Trophoblast cell (in vitro differentiated cells and primary cell): ENCODE measurements around the gene RAP1GAP.

Experiments
- DNase-seq, 2 donors: peaks; one replicate each; pipeline ENCODE4 v3.0.0-alpha.2; 2016
- H2AFZ ChIP-seq: 2 replicates; pipeline ENCODE4 v1.6.1; 2013; ENCODE audit warnings: low read length, moderate library complexity, mild to moderate bottlenecking; ENCODE audit not compliant: insufficient read depth, poor library complexity
- H2AK5ac ChIP-seq: 2 replicates; pipeline ENCODE4 v1.6.1; 2013; ENCODE audit warnings: mild to moderate bottlenecking, low read length
- H2BK120ac ChIP-seq: 2 replicates; pipeline ENCODE4 v1.6.1; 2013; ENCODE audit warnings: low read length, mild to moderate bottlenecking, moderate library complexity; ENCODE audit not compliant: insufficient read depth, poor library complexity
- H2BK12ac ChIP-seq: 2 replicates; pipeline ENCODE4 v1.6.1; 2013; ENCODE audit warnings: mild to moderate bottlenecking, low read length, moderate library complexity
- H2BK5ac ChIP-seq: 2 replicates; pipeline ENCODE4 v1.6.1; 2013; ENCODE audit warnings: low read length, low read depth, moderate library complexity, mild to moderate bottlenecking; ENCODE audit not compliant: poor library complexity
- H3K14ac ChIP-seq: 2 replicates; pipeline ENCODE4 v1.6.1; 2013; ENCODE audit warnings: mild to moderate bottlenecking, low read length
- H3K18ac ChIP-seq: 2 replicates; pipeline ENCODE4 v1.6.1; 2013; ENCODE audit warnings: mild to moderate bottlenecking, low read length
- H3K23ac ChIP-seq: 2 replicates; pipeline ENCODE4 v1.6.1; 2013; ENCODE audit warnings: low read length
- H3K27ac ChIP-seq: 2 replicates; pipeline ENCODE4 v1.5.1; 2013; ENCODE audit warnings: low read depth, mild to moderate bottlenecking, inconsistent platforms, low read length, moderate library complexity
- H3K27me3 ChIP-seq: 2 replicates; pipeline ENCODE4 v1.6.1; 2013; ENCODE audit warnings: inconsistent platforms, mild to moderate bottlenecking, low read length, moderate library complexity; ENCODE audit not compliant: insufficient read depth
- H3K36me3 ChIP-seq, 2 experiments: 1 replicate in 1 of 2; 2 replicates in 1 of 2; pipeline ENCODE4 v1.6.1; 2013; ENCODE audit warnings: low read length in 2 of 2, mild to moderate bottlenecking in 2 of 2, moderate library complexity in 1 of 2; ENCODE audit not compliant: insufficient read depth in 2 of 2, control insufficient read depth in 1 of 2
- H3K4ac ChIP-seq: 2 replicates; pipeline ENCODE4 v1.6.1; 2013; ENCODE audit warnings: low read depth, mild to moderate bottlenecking, low read length, moderate library complexity
- H3K4me1 ChIP-seq, 2 experiments: 1 replicate in 1 of 2; 2 replicates in 1 of 2; pipeline ENCODE4 v1.6.1; 2013; ENCODE audit warnings: low read length in 2 of 2, mild to moderate bottlenecking in 2 of 2, moderate library complexity in 1 of 2; ENCODE audit not compliant: insufficient read depth in 2 of 2, control insufficient read depth in 1 of 2
- H3K4me2 ChIP-seq: 2 replicates; pipeline ENCODE4 v1.6.1; 2013; ENCODE audit warnings: inconsistent platforms, mild to moderate bottlenecking, low read length, moderate library complexity
- H3K4me3 ChIP-seq: 2 replicates; pipeline ENCODE4 v1.5.1; 2013; ENCODE audit warnings: mild to moderate bottlenecking, low read depth, low read length, inconsistent platforms
- H3K79me1 ChIP-seq: one replicate; pipeline ENCODE4 v1.6.1; 2013; ENCODE audit warnings: low read length
- H3K79me2 ChIP-seq: 2 replicates; pipeline ENCODE4 v1.6.1; 2013; ENCODE audit warnings: low read length, mild to moderate bottlenecking; ENCODE audit not compliant: control insufficient read depth, insufficient read depth, poor library complexity
- H3K9ac ChIP-seq: 2 replicates; pipeline ENCODE4 v1.6.1; 2013; ENCODE audit warnings: mild to moderate bottlenecking, low read length
- H3K9me3 ChIP-seq: 2 replicates; pipeline ENCODE4 v1.6.1; 2013; ENCODE audit warnings: low read depth, mild to moderate bottlenecking, control low read depth, inconsistent platforms, low read length; ENCODE audit not compliant: insufficient read depth
- H4K12ac ChIP-seq: 2 replicates; pipeline ENCODE4 v1.6.1; 2013; ENCODE audit warnings: low read depth, mild to moderate bottlenecking, low read length, moderate library complexity
- H4K8ac ChIP-seq: 2 replicates; pipeline ENCODE4 v1.6.1; 2013; ENCODE audit warnings: low read depth, mild to moderate bottlenecking, low read length, moderate library complexity
- H4K91ac ChIP-seq: one replicate; pipeline ENCODE4 v1.6.1; 2013; ENCODE audit warnings: low read depth, mild to moderate bottlenecking, low read length, moderate library complexity
- WGBS: extraction: QIAGEN DNeasy Blood & Tissue Kit; methylation state at CpG from one replicate; pipeline ENCODE4 v1.1.7; 2013; ENCODE audit warnings: missing lambda C conversion rate; ENCODE audit not compliant: insufficient read length, insufficient coverage; ENCODE audit errors: extremely low coverage; 5-methylcytosine and 5-hydroxymethylcytosine counted together

RAP1GAP gene

DNA sequence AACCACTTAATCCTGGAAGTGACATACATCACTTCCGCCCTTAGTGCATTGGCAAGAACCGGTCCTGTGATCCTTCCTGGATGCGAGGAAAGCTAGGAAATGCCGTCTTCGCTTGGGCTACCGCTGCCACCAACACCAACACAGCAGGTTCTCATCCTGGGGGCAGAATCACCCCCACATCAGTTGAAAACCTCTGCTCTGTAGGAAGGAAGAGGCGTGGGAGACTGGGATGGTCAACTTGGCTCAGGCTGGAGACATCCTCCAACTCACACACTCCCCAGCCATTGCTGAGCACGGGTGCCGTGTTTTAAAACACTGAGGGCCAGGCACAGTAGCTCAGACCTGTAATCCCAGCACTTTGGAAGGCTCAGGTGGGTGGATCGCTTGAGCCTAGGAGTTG is 85.1 kb downstream of the RAP1GAP start:
- H3K4me1 ChIP-seq = peaks cover 0 to 2% of the 10 kb centered on the region in 2 experiments
- no peak overlapping the region for H3K4me2 ChIP-seq
- H3K4ac ChIP-seq = no peak overlapping the region
- no peaks in the 10 kb centered on the region for H3K79me1 ChIP-seq
- H4K91ac ChIP-seq = no peak overlapping the region
- H3K36me3 ChIP-seq = no peaks in the 10 kb centered on the region
- no peak overlapping the region for H2AFZ ChIP-seq
- H2BK12ac ChIP-seq = no peak overlapping the region
- H4K8ac ChIP-seq = no peak overlapping the region
- no peak overlapping the region for H4K12ac ChIP-seq
- H2BK5ac ChIP-seq = no peak overlapping the region
- no CpG with 5 or more reads among the region's 10 CpGs for WGBS
- H3K4me3 ChIP-seq = no peak overlapping the region
- no peak overlapping the region for H2BK120ac ChIP-seq
- no peak overlapping the region for H3K23ac ChIP-seq
- H3K9ac ChIP-seq = no peak overlapping the region
- H3K9me3 ChIP-seq = no peaks in the 10 kb centered on the region
- no peak for DNase-seq
- no peak overlapping the region for H3K27ac ChIP-seq
- H2AK5ac ChIP-seq = no peak overlapping the region
- no peak overlapping the region for H3K18ac ChIP-seq
- no peaks in the 10 kb centered on the region for H3K79me2 ChIP-seq
- H3K27me3 ChIP-seq = no peaks in the 10 kb centered on the region
- H3K14ac ChIP-seq = no peak overlapping the region

DNA sequence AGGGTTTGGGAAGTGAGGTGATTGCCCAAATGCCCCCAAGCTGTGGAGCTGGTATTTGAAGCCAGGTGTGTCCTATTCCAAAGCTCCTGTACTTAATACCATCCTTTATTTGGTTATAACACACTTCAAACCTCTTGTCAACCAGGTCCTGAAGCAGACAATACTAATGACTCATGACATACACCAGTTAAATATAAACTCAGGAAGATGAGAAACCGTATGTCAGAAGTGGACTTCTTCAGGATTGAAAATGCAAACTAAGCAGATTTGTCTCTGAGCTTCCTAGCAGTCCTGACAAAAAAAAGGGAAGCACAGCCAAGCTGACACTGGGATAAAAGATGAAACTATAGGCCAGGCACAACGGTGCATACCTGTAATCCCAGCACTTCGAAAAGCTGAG is 89.4 kb downstream of the RAP1GAP start:
- no peaks in the 10 kb centered on the region for H3K27me3 ChIP-seq
- no peak overlapping the region for H4K91ac ChIP-seq
- H3K9me3 ChIP-seq = peaks cover 2% of the 10 kb centered on the region
- no peak overlapping the region for H2AFZ ChIP-seq
- H3K27ac ChIP-seq = no peak overlapping the region
- H2BK12ac ChIP-seq = no peak overlapping the region
- no peak overlapping the region for H3K18ac ChIP-seq
- no peak overlapping the region for H3K4me3 ChIP-seq
- H2BK120ac ChIP-seq = no peak overlapping the region
- no peaks in the 10 kb centered on the region for H3K79me1 ChIP-seq
- H3K23ac ChIP-seq = no peak overlapping the region
- no peak overlapping the region for H2AK5ac ChIP-seq
- no CpG with 5 or more reads among the region's 3 CpGs for WGBS
- H4K12ac ChIP-seq = no peak overlapping the region
- H4K8ac ChIP-seq = no peak overlapping the region
- DNase-seq = no peak
- no peak overlapping the region for H2BK5ac ChIP-seq
- no peak overlapping the region for H3K14ac ChIP-seq
- no peak overlapping the region for H3K4ac ChIP-seq
- H3K79me2 ChIP-seq = no peaks in the 10 kb centered on the region
- no peak overlapping the region for H3K9ac ChIP-seq
- no peak overlapping the region for H3K4me2 ChIP-seq
- no peaks in the 10 kb centered on the region for H3K36me3 ChIP-seq
- H3K4me1 ChIP-seq = no peaks in the 10 kb centered on the region

DNA sequence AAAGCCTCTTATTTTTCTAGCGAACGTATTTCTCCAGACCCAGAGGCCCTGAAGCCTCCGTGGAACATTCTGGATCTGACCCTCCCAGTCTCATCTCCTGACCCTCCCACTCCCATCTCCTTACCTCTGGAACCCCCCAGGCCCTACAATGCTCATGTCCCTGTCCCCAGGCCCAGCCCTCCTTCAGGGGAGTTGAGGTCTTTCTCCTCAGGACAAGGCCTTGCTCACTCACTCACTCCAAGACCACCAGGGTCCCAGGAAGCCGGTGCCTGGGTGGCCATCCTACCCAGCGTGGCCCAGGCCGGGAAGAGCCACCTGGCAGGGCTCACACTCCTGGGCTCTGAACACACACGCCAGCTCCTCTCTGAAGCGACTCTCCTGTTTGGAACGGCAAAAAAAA is 91.2 kb downstream of the RAP1GAP start:
- no peak overlapping the region for H2AFZ ChIP-seq
- no peak overlapping the region for H3K4me2 ChIP-seq
- no peak overlapping the region for H2BK12ac ChIP-seq
- no peaks in the 10 kb centered on the region for H3K36me3 ChIP-seq
- H3K27ac ChIP-seq = no peak overlapping the region
- H3K18ac ChIP-seq = no peak overlapping the region
- no peak overlapping the region for H3K14ac ChIP-seq
- H2BK120ac ChIP-seq = no peak overlapping the region
- no peaks in the 10 kb centered on the region for H3K79me1 ChIP-seq
- H3K4me1 ChIP-seq = no peaks in the 10 kb centered on the region
- H3K9ac ChIP-seq = no peak overlapping the region
- no peak for DNase-seq
- no peak overlapping the region for H4K8ac ChIP-seq
- H3K23ac ChIP-seq = no peak overlapping the region
- H3K79me2 ChIP-seq = no peaks in the 10 kb centered on the region
- H4K12ac ChIP-seq = no peak overlapping the region
- H2BK5ac ChIP-seq = no peak overlapping the region
- no peak overlapping the region for H3K4ac ChIP-seq
- whole genome bisulfite sequencing = no CpG with 5 or more reads among the region's 9 CpGs
- H3K9me3 ChIP-seq = peaks cover 2% of the 10 kb centered on the region
- no peak overlapping the region for H3K4me3 ChIP-seq
- no peaks in the 10 kb centered on the region for H3K27me3 ChIP-seq
- no peak overlapping the region for H4K91ac ChIP-seq
- H2AK5ac ChIP-seq = no peak overlapping the region

DNA sequence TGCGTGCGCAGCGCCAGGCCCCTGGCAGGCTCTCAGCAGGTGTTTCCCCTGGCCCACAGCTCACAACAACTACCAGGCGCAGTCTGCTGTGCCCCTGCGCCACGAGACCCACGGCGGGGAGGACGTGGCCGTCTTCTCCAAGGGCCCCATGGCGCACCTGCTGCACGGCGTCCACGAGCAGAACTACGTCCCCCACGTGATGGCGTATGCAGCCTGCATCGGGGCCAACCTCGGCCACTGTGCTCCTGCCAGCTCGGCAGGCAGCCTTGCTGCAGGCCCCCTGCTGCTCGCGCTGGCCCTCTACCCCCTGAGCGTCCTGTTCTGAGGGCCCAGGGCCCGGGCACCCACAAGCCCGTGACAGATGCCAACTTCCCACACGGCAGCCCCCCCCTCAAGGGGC is 91.8 kb downstream of the RAP1GAP start:
- no peak overlapping the region for H2AFZ ChIP-seq
- no peak overlapping the region for H2BK120ac ChIP-seq
- H3K9ac ChIP-seq = no peak overlapping the region
- no peak overlapping the region for H3K23ac ChIP-seq
- H3K36me3 ChIP-seq = no peaks in the 10 kb centered on the region
- H2AK5ac ChIP-seq = no peak overlapping the region
- no peak overlapping the region for H3K27ac ChIP-seq
- no CpG with 5 or more reads among the region's 26 CpGs for WGBS
- H3K4me3 ChIP-seq = no peak overlapping the region
- no peaks in the 10 kb centered on the region for H3K79me1 ChIP-seq
- no peak overlapping the region for H3K14ac ChIP-seq
- DNase-seq = no peak
- no peak overlapping the region for H3K4me2 ChIP-seq
- no peak overlapping the region for H2BK12ac ChIP-seq
- H3K18ac ChIP-seq = no peak overlapping the region
- H4K91ac ChIP-seq = no peak overlapping the region
- H4K12ac ChIP-seq = no peak overlapping the region
- no peak overlapping the region for H2BK5ac ChIP-seq
- no peaks in the 10 kb centered on the region for H3K79me2 ChIP-seq
- H3K27me3 ChIP-seq = no peaks in the 10 kb centered on the region
- H3K9me3 ChIP-seq = peaks cover 6% of the 10 kb centered on the region
- no peak overlapping the region for H3K4ac ChIP-seq
- no peaks in the 10 kb centered on the region for H3K4me1 ChIP-seq
- no peak overlapping the region for H4K8ac ChIP-seq
